HepG2 (cell line): Measurements from ENCODE around the gene UAP1L1. TPM values are rescaled to one million over a fixed set of nuclear protein-coding genes. Genes with fewer than 3 reads are reported as not detected.

Experiments used
- ATF1 ChIP-seq: IDR thresholded peaks from 2 replicates; pipeline ENCODE4 v1.6.1; 2016; ENCODE audit warnings: mild to moderate bottlenecking, control low read depth
- ATF5 ChIP-seq: sonication (generic); formaldehyde crosslinking; IDR thresholded peaks from 2 replicates; pipeline ENCODE4 v1.4.0; 2020; ENCODE audit warnings: mild to moderate bottlenecking, low read depth, missing genetic modification reagents
- HIVEP1 ChIP-seq: sonication (generic); formaldehyde crosslinking; IDR thresholded peaks from 2 replicates; pipeline ENCODE4 v1.4.0; 2020; ENCODE audit warnings: mild to moderate bottlenecking, missing genetic modification reagents
- NFIB ChIP-seq: sonication (generic); formaldehyde crosslinking; IDR thresholded peaks from 2 replicates; pipeline ENCODE4 v1.9.0; 2021; ENCODE audit warnings: missing genetic modification reagents, mild to moderate bottlenecking, borderline replicate concordance
- NR2C2 ChIP-seq: sonication (generic); formaldehyde crosslinking; IDR thresholded peaks from 2 replicates; pipeline ENCODE4 v1.4.0; 2020; ENCODE audit warnings: missing genetic modification reagents, mild to moderate bottlenecking, moderate library complexity, borderline replicate concordance
- PRPF4 ChIP-seq: fragments of 200-400 bp; formaldehyde crosslinking; IDR thresholded peaks from 2 replicates; pipeline ENCODE4 v1.6.1; 2016; ENCODE audit warnings: low read length, low read depth; ENCODE audit not compliant: poor library complexity, severe bottlenecking
- SMC3 ChIP-seq: IDR thresholded peaks from 2 replicates; pipeline ENCODE4 v1.6.1; 2011; ENCODE audit warnings: low read length, improper control_type of control experiment
- SUZ12 ChIP-seq: fragments of 150-350 bp; IDR thresholded peaks from 2 replicates; pipeline ENCODE4 v1.6.1; 2014; ENCODE audit warnings: low read depth, low read length
- XBP1 ChIP-seq: sonication (generic); formaldehyde crosslinking; IDR thresholded peaks from 2 replicates; pipeline ENCODE4 v1.5.0; 2020; ENCODE audit warnings: missing genetic modification reagents
- ZBTB40 ChIP-seq, 2 experiments: fragments of 450-650 bp in 1 of 2; sonication (generic) in 1 of 2; formaldehyde crosslinking in 1 of 2; IDR thresholded peaks; 2 replicates each; pipeline versions ENCODE4 v1.6.1 to v1.8.0; 2016 to 2022; ENCODE audit warnings: antibody characterized with exemption in 1 of 2, mild to moderate bottlenecking in 1 of 2, missing genetic modification reagents in 1 of 2
- ZHX2 ChIP-seq, 2 experiments: sonication (generic) in 1 of 2; formaldehyde crosslinking in 1 of 2; IDR thresholded peaks; 2 replicates each; pipeline versions ENCODE4 v1.6.1 to v1.9.0; 2014 to 2022; ENCODE audit warnings: antibody characterized with exemption in 1 of 2, borderline replicate concordance in 1 of 2, inconsistent platforms in 1 of 2, low read depth in 1 of 2, missing genetic modification reagents in 1 of 2
- polyA plus RNA-seq, 8 experiments: library from polyadenylated mRNA; depleted of rRNA in 3 of 8; stranded (reverse) in 7 of 8; unstranded in 1 of 8; fragments of >200 nt; fragmentation: Illumina TruSeq in 4 of 8; extraction: Trizol in 4 of 8; gene quantifications; 2 replicates each; pipeline versions ENCODE4 v1.2.1 to v1.2.3, GENCODE V29; 2011 to 2016; ENCODE audit warnings: low read depth in 4 of 8, missing spikeins in 1 of 8, mixed read lengths in 1 of 8; ENCODE audit not compliant: insufficient read depth in 1 of 8
- total RNA-seq, 5 experiments: library from RNA; depleted of rRNA; stranded (reverse); fragments of >200 nt; fragmentation: Illumina TruSeq; extraction: Trizol; gene quantifications; 2 replicates each; pipeline ENCODE4 v1.2.3, GENCODE V29; 2016; ENCODE audit warnings: low read depth in 1 of 5

The UAP1L1 gene
- total and polyA plus RNA-seq, 2 of the 13 experiments (the other 11 are each of a cell fraction or from before 2014, with no cell fraction given) = 5.4 to 6.4 TPM

GRCh38 chr9:137085920-137086530, 8.7 kb downstream of the UAP1L1 start (continued):
- TF ChIP-seq ZBTB40 (IDR thresholded peaks at IDR 0.05) (no peak), ZBTB40 (CRISPR knock-in tag; IDR thresholded peaks at IDR 0.05) (no peak), HIVEP1 (CRISPR knock-in tag) (no peak; the same call in 1 of the 2 replicates), NR2C2 (peak; percentile 51; the same call in 1 of the 2 replicates), PRPF4 (no peak), SMC3 (no peak), ATF1 (CRISPR knock-in tag) (no peak), SUZ12 (no peak), XBP1 (CRISPR knock-in tag) (no peak), ATF5 (CRISPR knock-in tag) (0 out of 2 replicates have a peak, but pooled peaks have one; percentile 82), ZHX2 (IDR thresholded peaks at IDR 0.05; ENCODE audit: low read depth) (no peak), ZHX2 (CRISPR knock-in tag; IDR thresholded peaks at IDR 0.05; ENCODE audit: borderline replicate concordance) (no peak), NFIB (CRISPR knock-in tag) (no peak)
